Cerebellar nuclear complex (tissue), 1 donor: ENCODE measurements around the gene FUCA2.
"Not testable (repeated sequence)": the region's sequence is repeated elsewhere in the genome, so short reads cannot be mapped to it uniquely, and the experiment has no call there.

Experiments
- DNase-seq, 2 experiments: peaks; one replicate each; lab custom pipeline; 2025; lab: John Stamatoyannopoulos, UW

Gene FUCA2

GRCh38 chr6:143535189-143535614 is 23.7 kb upstream of the FUCA2 start:
- no peak for DNase-seq

- DNase-seq, result no peak
Observed at GRCh38 chr6:143531720-143532499, 20.4 kb upstream of the FUCA2 start.

- DNase-seq, result no peak
Observed at GRCh38 chr6:143529095-143529494, 17.6 kb upstream of the FUCA2 start.

GRCh38 chr6:143528164-143528811 is 16.8 kb upstream of the FUCA2 start:
- no peak for DNase-seq

GRCh38 chr6:143527677-143528076 is 16.2 kb upstream of the FUCA2 start:
- DNase-seq, result no peak

GRCh38 chr6:143525356-143525755 is 13.8 kb upstream of the FUCA2 start:
- DNase-seq, result no peak

- DNase-seq, result no peak
Observed at GRCh38 chr6:143522039-143522600, 10.6 kb upstream of the FUCA2 start.

- DNase-seq, result no peak
Observed at GRCh38 chr6:143517447-143517773, 5.9 kb upstream of the FUCA2 start.

- no peak for DNase-seq
Observed at GRCh38 chr6:143516690-143517446, 5.3 kb upstream of the FUCA2 start.

GRCh38 chr6:143515766-143516355 is 4.3 kb upstream of the FUCA2 start:
- DNase-seq, result peak in 1 of 2 experiments; percentile 8

GRCh38 chr6:143515061-143515760 is 3.7 kb upstream of the FUCA2 start:
- peak; percentile 19 to 32 for DNase-seq

GRCh38 chr6:143513410-143513809 is 1.9 kb upstream of the FUCA2 start:
- DNase-seq, result no peak

- not testable (repeated sequence) for DNase-seq
Observed at GRCh38 chr6:143510326-143510725, 1.2 kb downstream of the FUCA2 start.

GRCh38 chr6:143507358-143508145 is 4.0 kb downstream of the FUCA2 start:
- DNase-seq, result no peak

- no peak for DNase-seq
Observed at GRCh38 chr6:143506620-143507019, 4.9 kb downstream of the FUCA2 start.

- no peak for DNase-seq
Observed at GRCh38 chr6:143506199-143506598, 5.3 kb downstream of the FUCA2 start.

- DNase-seq, result no peak
Observed at GRCh38 chr6:143505537-143505936, 6.0 kb downstream of the FUCA2 start.

- no peak for DNase-seq
Observed at GRCh38 chr6:143505111-143505510, 6.4 kb downstream of the FUCA2 start.

- no peak for DNase-seq
Observed at GRCh38 chr6:143504369-143504768, 7.2 kb downstream of the FUCA2 start.

GRCh38 chr6:143501851-143502250 is 9.7 kb downstream of the FUCA2 start:
- no peak for DNase-seq

GRCh38 chr6:143498428-143498827 is 13.1 kb downstream of the FUCA2 start:
- DNase-seq, result no peak
